HepG2 (cell line): ENCODE measurements around the gene RNF208. TPM values are rescaled to one million over a fixed set of nuclear protein-coding genes. Genes with fewer than 3 reads are reported as not detected.

Experiments used
- ATAC-seq: fragments of 200-7000 bp; cut with Tn5 transposase; 3 replicates; pipeline ENCODE4 v1.9.1; 2020; ENCODE audit warnings: mild to moderate bottlenecking, moderate library complexity
- BruUV-seq: library from RNA; stranded (reverse); fragments of 400-500 nt; replicated peaks from 2 replicates; lab custom pipeline; 2021; lab: Mats Ljungman, UMichigan
- CTCF ChIA-PET: fragments of 300-600 bp; formaldehyde crosslinking; extraction: SDS; loops from one replicate; lab custom pipeline; 2021; ENCODE audit warnings: low total read pairs, inconsistent platforms, low intra/inter-chr PET ratio; lab: Yijun Ruan, JAX
- POLR2A ChIA-PET: fragments of 350-600 bp; sonication (Branson Sonifier 250); formaldehyde crosslinking; loops from one replicate; lab custom pipeline; 2020; ENCODE audit warnings: antibody characterized with exemption, inconsistent platforms; lab: Yijun Ruan, JAX
- DNase-seq: peaks from one replicate; pipeline ENCODE4 v3.0.0-alpha.2; 2015; ENCODE audit warnings: low spot score
- FAIRE-seq: peaks from 3 replicates; lab custom pipeline; 2011; peaks lifted over from hg19 to GRCh38; lab: Jason Lieb, UNC
- H2AFZ ChIP-seq: one replicate; pipeline ENCODE4 v1.6.1; 2011; ENCODE audit warnings: low read length, inconsistent platforms
- H3K27ac ChIP-seq: fragments of 300-600 bp; 3 replicates; pipeline ENCODE4 v1.8.0; 2011; ENCODE audit warnings: mixed run types, mild to moderate bottlenecking, mixed read lengths, low read length, inconsistent platforms; ENCODE audit not compliant: insufficient read depth; ENCODE audit errors: extremely low read length
- H3K27me3 ChIP-seq, 2 experiments: fragments of 200-600 bp in 1 of 2; 2 replicates in 1 of 2; 3 replicates in 1 of 2; pipeline versions ENCODE4 v1.6.0 to v1.8.0; 2011; ENCODE audit warnings: low read length in 2 of 2, mild to moderate bottlenecking in 2 of 2, moderate library complexity in 2 of 2, inconsistent platforms in 1 of 2; ENCODE audit not compliant: insufficient read depth in 2 of 2, control insufficient read depth in 1 of 2
- H3K36me3 ChIP-seq, 2 experiments: fragments of 200-600 bp in 1 of 2; replicated peaks in 1 of 2; 2 replicates in 1 of 2; 3 replicates in 1 of 2; pipeline versions ENCODE4 v1.5.1 to v1.8.0; 2011; ENCODE audit warnings: low read length in 2 of 2, inconsistent platforms in 1 of 2; ENCODE audit not compliant: insufficient read depth in 2 of 2, control insufficient read depth in 1 of 2
- H3K4me1 ChIP-seq: 2 replicates; pipeline ENCODE4 v1.5.1; 2012; ENCODE audit warnings: low read length, inconsistent platforms; ENCODE audit not compliant: insufficient read depth
- H3K4me2 ChIP-seq: 2 replicates; pipeline ENCODE4 v1.6.0; 2011; ENCODE audit warnings: low read depth, low read length, inconsistent platforms
- H3K4me3 ChIP-seq, 3 experiments: fragments of 200-600 bp in 1 of 3; sonication (generic), shearing (Covaris generic) in 1 of 3; replicated peaks in 1 of 3; 2 replicates each; pipeline ENCODE4 v1.5.1; 2011 to 2016; ENCODE audit warnings: low read length in 3 of 3, inconsistent platforms in 2 of 3, low read depth in 2 of 3, mild to moderate bottlenecking in 2 of 3, control low read depth in 1 of 3, mixed read lengths in 1 of 3; ENCODE audit not compliant: insufficient read depth in 1 of 3
- H3K79me2 ChIP-seq: one replicate; pipeline ENCODE4 v1.6.1; 2011; ENCODE audit warnings: low read length, inconsistent platforms; ENCODE audit not compliant: insufficient read depth
- H3K9ac ChIP-seq: 2 replicates; pipeline ENCODE4 v1.6.0; 2011; ENCODE audit warnings: mild to moderate bottlenecking, low read depth, low read length, inconsistent platforms; ENCODE audit not compliant: insufficient read depth
- H3K9me3 ChIP-seq: 2 replicates; pipeline ENCODE4 v1.5.1; 2012; ENCODE audit warnings: mild to moderate bottlenecking, low read length
- H4K20me1 ChIP-seq: 2 replicates; pipeline ENCODE4 v1.6.0; 2011; ENCODE audit warnings: inconsistent platforms, mild to moderate bottlenecking, low read length, moderate library complexity; ENCODE audit not compliant: insufficient read depth
- AGO2 ChIP-seq: fragments of 200-400 bp; formaldehyde crosslinking; optimal IDR thresholded peaks from 2 replicates; pipeline ENCODE3; 2017; ENCODE audit warnings: mild to moderate bottlenecking, low read depth, low read length, moderate library complexity
- GABPB1 ChIP-seq: IDR thresholded peaks from 2 replicates; pipeline ENCODE4 v1.6.1; 2016; ENCODE audit warnings: mild to moderate bottlenecking, missing genetic modification reagents, moderate library complexity, missing compliant biosample characterization
- JUN ChIP-seq: sonication (generic); formaldehyde crosslinking; IDR thresholded peaks from 2 replicates; pipeline ENCODE4 v1.4.0; 2020; ENCODE audit warnings: mild to moderate bottlenecking, missing genetic modification reagents
- KDM5B ChIP-seq: sonication (generic); formaldehyde crosslinking; IDR thresholded peaks from 2 replicates; pipeline ENCODE4 v1.4.0; 2020; ENCODE audit warnings: missing genetic modification reagents, mild to moderate bottlenecking, borderline replicate concordance
- PATZ1 ChIP-seq: sonication (generic); formaldehyde crosslinking; IDR thresholded peaks from 2 replicates; pipeline ENCODE4 v1.4.0; 2020; ENCODE audit warnings: missing genetic modification reagents
- PPARG ChIP-seq: conservative IDR thresholded peaks from 2 replicates; pipeline ENCODE4 v1.6.1; 2016; ENCODE audit warnings: missing biosample characterization, missing genetic modification reagents
- SMC3 ChIP-seq: IDR thresholded peaks from 2 replicates; pipeline ENCODE4 v1.6.1; 2011; ENCODE audit warnings: low read length, improper control_type of control experiment
- SP4 ChIP-seq: sonication (generic); formaldehyde crosslinking; IDR thresholded peaks from 2 replicates; pipeline ENCODE4 v1.8.1; 2023; ENCODE audit warnings: mild to moderate bottlenecking, missing genetic modification reagents
- TARDBP ChIP-seq: sonication (generic); formaldehyde crosslinking; IDR thresholded peaks from 2 replicates; pipeline ENCODE4 v1.8.0; 2022; ENCODE audit warnings: mild to moderate bottlenecking, missing genetic modification reagents
- XRCC5 ChIP-seq: fragments of 200-400 bp; formaldehyde crosslinking; optimal IDR thresholded peaks from 2 replicates; pipeline ENCODE3; 2017; ENCODE audit warnings: mild to moderate bottlenecking, low read length
- ZNF441 ChIP-seq: sonication (generic); formaldehyde crosslinking; IDR thresholded peaks from 2 replicates; pipeline ENCODE4 v1.7.0; 2021; ENCODE audit warnings: missing genetic modification reagents, borderline replicate concordance
- ZNF547 ChIP-seq: sonication (generic); formaldehyde crosslinking; IDR thresholded peaks from 2 replicates; pipeline ENCODE4 v1.5.1; 2020; ENCODE audit warnings: mild to moderate bottlenecking, missing genetic modification reagents
- ZNF598 ChIP-seq: sonication (generic); formaldehyde crosslinking; IDR thresholded peaks from 2 replicates; pipeline ENCODE4 v1.5.1; 2020; ENCODE audit warnings: mild to moderate bottlenecking, missing genetic modification reagents, borderline replicate concordance
- ZNF703 ChIP-seq: sonication (generic); formaldehyde crosslinking; IDR thresholded peaks from 2 replicates; pipeline ENCODE4 v1.5.1; 2020; ENCODE audit warnings: missing genetic modification reagents, mild to moderate bottlenecking, moderate library complexity, borderline replicate concordance
- ZNF772 ChIP-seq: sonication (generic); formaldehyde crosslinking; IDR thresholded peaks from 2 replicates; pipeline ENCODE4 v1.5.0; 2020; ENCODE audit warnings: mild to moderate bottlenecking, missing genetic modification reagents
- WGBS: methylation state at CpG from one replicate; pipeline ENCODE4 v1.1.6; 2017; ENCODE audit warnings: low lambda C conversion rate; 5-methylcytosine and 5-hydroxymethylcytosine counted together
- in situ Hi-C: cut with HindIII; loops from 2 replicates; pipeline ENCODE4 v1.10.0; 2017; ENCODE audit warnings: low pct_unique_long_range_greater_than_20kb; ENCODE audit not compliant: extremely low pct_ligation_motif_present
- intact Hi-C: fragments of 100-400 bp; cut with micrococcal nuclease; formaldehyde crosslinking; loops from one replicate; pipeline ENCODE4 v1.10.0; 2022; ENCODE audit not compliant: unreplicated experiment
- polyA plus RNA-seq, 8 experiments: library from polyadenylated mRNA; depleted of rRNA in 3 of 8; stranded (reverse) in 7 of 8; unstranded in 1 of 8; fragments of >200 nt; fragmentation: Illumina TruSeq in 4 of 8; extraction: Trizol in 4 of 8; gene quantifications; 2 replicates each; pipeline versions ENCODE4 v1.2.1 to v1.2.3, GENCODE V29; 2011 to 2016; ENCODE audit warnings: low read depth in 4 of 8, missing spikeins in 1 of 8, mixed read lengths in 1 of 8; ENCODE audit not compliant: insufficient read depth in 1 of 8
- total RNA-seq, 5 experiments: library from RNA; depleted of rRNA; stranded (reverse); fragments of >200 nt; fragmentation: Illumina TruSeq; extraction: Trizol; gene quantifications; 2 replicates each; pipeline ENCODE4 v1.2.3, GENCODE V29; 2016; ENCODE audit warnings: low read depth in 1 of 5

The RNF208 gene
- total and polyA plus RNA-seq, 2 of the 13 experiments (the other 11 are each of a cell fraction or from before 2014, with no cell fraction given) = 1.6 to 2.1 TPM

GRCh38 chr9:137252555-137253506, 30.8 kb upstream of the RNF208 start (continued):
- TF ChIP-seq ZNF703 (CRISPR knock-in tag) (no peak; the same call in 1 of the 2 replicates), SMC3 (no peak), ZNF441 (no peak), PPARG (no peak), ZNF547 (CRISPR knock-in tag) (no peak), ZNF772 (CRISPR knock-in tag) (peak; percentile 56; the same call in 1 of the 2 replicates), ZNF598 (CRISPR knock-in tag) (no peak), SP4 (CRISPR knock-in tag) (0 out of 2 replicates have a peak, but pooled peaks have one; percentile 14)
- TF ChIP-seq, all 625 proteins: peak for 5

GRCh38 chr9:137251490-137252268, 29.6 kb upstream of the RNF208 start:
- intact Hi-C loops = no loop called here
- no TSS peak for BruUV-seq

More at GRCh38 chr9:137251490-137252268, 29.6 kb upstream of the RNF208 start:
- DNase-seq = no peak
- ChIA-PET POLR2A (interaction anchor here (0.6 to 14.2 kb wide), 4 partner anchors 9 to 198 kb away, joined by 3 to 317 read pairs (median 28); partner anchors contain the start of genes TOR4A and TUBB4B), CTCF (no interaction called here)
- Histone ChIP-seq H3K4me3 (peak overlapping the region in 1 of 3 experiments; percentile 19; a peak in 1 of 6 replicates), H3K27ac (no peak overlapping the region), H3K27me3 (peaks cover 1 to 9% of the 10 kb centered on the region in 2 experiments; a peak in 2 of 5 replicates), H3K4me1 (peaks cover 83% of the 10 kb centered on the region), H3K4me2 (no peak overlapping the region; the same call in 1 of the 2 replicates), H3K79me2 (peaks cover 14% of the 10 kb centered on the region), H4K20me1 (no peaks in the 10 kb centered on the region), H2AFZ (no peak overlapping the region), H3K36me3 (peaks cover 1 to 2% of the 10 kb centered on the region in 2 experiments; a peak in 2 of 5 replicates), H3K9ac (peak overlapping the region; percentile 5; the same call in 1 of the 2 replicates), H3K9me3 (no peaks in the 10 kb centered on the region)
- 0 out of 2 replicates have a peak, but pooled peaks have one; percentile 15 for TF ChIP-seq KDM5B
- TF ChIP-seq AGO2 = peak; percentile 68
- no peak for TF ChIP-seq JUN (CRISPR knock-in tag)
- no peak for TF ChIP-seq TARDBP (CRISPR knock-in tag)
- TF ChIP-seq XRCC5 = no peak
- peak; percentile 9; the same call in 1 of the 2 replicates for TF ChIP-seq GABPB1
- 0 out of 2 replicates have a peak, but pooled peaks have one; percentile 15 for TF ChIP-seq PATZ1 (CRISPR knock-in tag)
- no peak for ATAC-seq
- WGBS = 48% methylated on average over 12 of the region's 22 CpGs
- FAIRE-seq = no peak
- in situ Hi-C loops = no loop called here
